Measurements from ENCODE around the gene DNAH6.

The DNAH6 gene

DNA sequence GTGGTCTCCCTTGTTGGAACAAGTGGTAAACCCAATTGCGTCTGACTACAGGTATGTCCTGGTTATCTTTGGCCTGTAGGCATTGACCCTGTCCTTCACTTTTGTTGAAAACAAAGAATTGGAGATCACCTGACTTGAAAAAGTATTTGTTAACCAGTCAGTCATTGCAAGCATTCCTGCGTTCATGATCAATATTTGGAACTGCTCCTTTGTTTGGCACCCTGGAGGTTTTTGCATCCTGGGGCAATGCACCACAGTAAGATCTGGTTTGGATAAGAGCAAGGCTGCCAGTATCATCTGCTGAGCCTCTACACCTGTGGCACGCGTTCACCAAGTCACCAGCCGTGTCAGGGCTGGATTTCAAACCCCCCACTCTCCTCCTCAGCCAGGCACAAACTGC, 115.7 kb downstream of the DNAH6 start:
- no peak for DNase-seq

DNA sequence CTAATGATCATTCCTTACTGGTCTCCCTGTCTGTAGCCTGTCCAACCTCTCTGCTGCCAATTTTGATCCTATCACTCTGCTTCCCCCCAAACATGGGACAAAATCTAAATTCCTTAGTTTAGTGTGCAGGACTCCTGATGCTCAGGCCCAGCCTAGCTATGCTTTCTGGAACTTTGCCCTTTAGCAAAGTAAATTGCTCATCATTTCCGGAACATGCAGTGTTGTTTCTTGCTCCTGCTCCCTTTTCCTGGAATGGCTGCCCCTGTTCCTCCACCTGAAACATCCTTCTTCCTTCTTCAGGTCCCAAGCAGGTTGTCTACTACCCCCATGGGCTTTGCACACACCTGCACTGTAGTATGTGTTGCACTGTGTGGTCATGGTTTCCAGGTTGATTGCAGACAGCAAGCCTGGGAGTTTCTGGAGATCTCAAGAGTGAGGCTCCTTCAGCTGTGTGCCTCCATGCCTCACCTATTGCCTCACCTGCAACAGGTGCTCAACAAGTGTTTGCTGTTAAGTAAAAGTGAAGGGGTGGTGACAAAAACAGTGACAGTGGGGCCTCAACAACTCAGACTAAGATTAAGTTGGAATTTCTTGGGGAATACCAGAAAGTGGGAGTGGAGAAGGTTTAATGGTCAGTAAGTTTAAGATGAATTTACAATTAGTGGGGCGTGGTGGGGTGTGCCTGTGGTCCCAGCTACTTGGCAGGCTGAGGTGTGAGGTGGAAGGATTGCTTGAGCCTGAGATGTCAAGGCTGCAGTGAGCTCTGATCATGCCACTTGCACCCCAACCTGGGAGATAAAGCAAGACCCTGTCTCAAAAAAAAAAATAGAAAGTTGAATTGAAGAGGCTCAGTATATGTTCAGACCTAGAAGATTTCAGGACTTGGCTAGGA, 120.0 kb downstream of the DNAH6 start:
- DNase-seq = no peak

DNA sequence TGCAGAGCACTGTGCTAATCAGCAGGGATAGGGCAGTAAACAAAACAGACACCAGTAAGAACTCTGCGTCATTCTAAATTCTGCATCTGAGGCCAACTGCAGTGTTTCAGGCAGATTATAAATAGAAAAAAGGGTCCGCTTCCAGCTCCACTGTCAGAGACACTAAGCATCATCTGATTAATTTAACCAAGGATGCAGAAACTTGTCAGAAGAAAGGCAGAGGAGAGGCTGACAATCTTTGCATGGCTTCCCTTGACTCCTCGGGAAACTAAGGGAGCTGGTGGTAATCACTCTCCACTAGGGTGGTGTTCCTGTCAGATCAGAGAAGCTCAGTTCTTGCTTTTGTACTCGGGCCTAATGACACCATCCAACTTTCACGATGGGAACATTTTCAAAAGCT, 123.5 kb downstream of the DNAH6 start:
- no peak for DNase-seq

DNA sequence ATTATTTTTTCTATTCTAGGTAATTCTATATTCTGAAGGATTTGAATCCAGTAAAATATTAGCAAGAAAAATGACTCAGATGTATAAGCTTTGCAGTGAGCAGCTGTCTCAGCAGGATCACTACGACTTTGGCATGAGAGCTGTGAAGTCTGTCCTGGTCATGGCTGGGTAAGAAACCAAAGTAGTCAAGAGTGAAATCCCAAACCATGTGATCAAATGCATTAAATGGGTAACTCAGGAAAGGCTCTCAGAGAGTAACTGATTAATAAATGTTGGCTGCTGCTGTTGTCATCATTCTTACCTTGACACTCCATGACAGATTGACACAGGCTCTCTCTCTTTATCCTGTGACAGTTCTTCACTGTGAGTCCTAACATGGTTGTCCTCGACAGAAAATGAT, 124.1 kb downstream of the DNAH6 start:
- DNase-seq = no peak

DNA sequence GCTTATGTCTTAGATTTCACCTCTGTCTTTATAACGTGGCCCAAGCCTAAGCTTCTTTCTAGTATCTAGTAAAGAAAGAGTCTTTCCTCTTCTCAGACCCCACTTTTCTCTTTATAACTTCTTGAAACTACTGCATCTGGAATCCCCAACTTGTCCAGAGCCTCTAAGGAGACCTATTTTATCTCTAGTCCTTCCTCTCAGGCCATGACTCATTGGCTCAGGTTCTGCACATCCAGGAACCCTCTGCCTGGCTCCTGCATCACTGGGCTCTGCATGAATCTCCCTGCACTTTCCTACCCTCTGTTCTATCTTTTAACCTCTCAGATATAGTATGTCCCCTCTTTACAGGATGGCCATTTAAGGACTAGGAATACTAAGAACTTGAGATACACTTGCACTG, 124.7 kb downstream of the DNAH6 start:
- no peak for DNase-seq

DNA sequence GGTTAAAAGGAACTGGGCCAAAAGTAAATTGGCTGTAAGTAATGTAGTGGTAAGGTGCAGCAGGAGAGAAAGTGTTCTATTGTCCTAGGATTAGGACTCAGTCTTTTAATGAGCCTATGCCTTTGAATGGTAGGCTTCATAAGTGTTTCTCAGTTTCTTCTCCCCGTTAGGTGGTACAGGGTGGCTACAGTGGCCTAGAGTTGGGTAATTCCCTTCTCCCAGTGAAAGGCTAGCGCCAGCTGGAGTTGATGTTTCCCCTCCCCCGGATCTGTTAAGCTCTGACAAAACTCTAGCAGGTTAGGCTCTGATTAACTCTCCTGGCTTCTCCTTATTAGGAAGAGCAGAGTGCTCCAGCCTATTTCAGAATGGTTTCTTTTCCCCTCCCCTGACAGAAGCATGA, 127.7 kb downstream of the DNAH6 start:
- no peak for DNase-seq

DNA sequence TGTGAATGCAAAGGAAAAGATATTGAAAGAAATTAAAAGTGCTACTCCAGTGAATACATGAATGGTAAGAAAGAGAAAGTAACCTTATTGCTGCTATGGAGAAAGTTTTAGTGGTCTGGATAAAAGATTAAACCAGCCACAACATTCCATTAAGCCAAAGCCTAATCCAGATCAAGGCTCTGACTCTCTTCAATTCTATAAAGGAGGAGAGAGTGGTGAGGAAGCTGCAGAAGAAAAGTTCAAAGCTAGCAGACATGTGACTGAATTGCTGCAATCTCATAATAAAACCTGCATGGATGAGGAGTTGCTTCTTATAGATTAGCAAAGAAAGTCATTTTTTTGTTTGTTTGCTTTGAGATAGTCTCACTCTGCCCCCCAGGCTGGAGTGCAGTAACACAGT, 130.2 kb downstream of the DNAH6 start:
- DNase-seq = no peak

DNA sequence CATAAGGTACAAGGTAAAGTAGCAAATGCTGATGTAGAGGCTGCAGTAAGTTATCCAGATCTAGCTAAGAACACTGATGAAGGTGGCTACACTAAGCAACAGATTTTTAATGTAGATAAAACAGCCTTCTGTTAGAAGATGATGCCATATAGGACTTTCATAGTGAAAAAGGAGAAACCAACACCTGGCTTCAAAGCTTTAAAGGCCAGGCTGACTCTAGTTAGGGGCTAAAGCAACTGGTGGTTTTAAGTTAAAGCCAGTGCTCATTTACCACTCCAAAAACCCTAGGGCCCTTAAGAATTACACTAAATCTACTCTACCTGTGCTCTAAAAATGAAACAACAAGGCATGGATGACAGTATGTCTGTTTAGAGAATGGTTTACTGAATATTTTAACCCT, 131.0 kb downstream of the DNAH6 start:
- DNase-seq = no peak

DNA sequence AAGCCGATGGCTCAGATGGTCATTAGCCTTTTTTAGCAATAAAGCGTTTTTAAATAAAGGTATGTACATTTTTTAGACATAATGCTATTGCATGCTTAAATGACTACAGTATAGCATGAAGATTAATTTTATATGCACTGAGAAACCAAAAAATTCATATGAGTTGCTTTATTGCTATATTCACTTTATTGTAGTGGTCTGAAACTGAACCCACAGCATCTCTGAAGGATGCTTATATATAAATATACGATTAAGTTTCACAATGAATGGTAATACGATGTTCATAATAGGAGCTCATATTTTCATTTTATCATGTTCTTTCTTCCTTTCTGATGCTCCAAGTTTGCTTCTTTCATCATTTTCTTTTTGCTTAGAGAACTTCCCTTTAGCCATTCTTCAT, 132.8 kb downstream of the DNAH6 start:
- no peak for DNase-seq

DNA sequence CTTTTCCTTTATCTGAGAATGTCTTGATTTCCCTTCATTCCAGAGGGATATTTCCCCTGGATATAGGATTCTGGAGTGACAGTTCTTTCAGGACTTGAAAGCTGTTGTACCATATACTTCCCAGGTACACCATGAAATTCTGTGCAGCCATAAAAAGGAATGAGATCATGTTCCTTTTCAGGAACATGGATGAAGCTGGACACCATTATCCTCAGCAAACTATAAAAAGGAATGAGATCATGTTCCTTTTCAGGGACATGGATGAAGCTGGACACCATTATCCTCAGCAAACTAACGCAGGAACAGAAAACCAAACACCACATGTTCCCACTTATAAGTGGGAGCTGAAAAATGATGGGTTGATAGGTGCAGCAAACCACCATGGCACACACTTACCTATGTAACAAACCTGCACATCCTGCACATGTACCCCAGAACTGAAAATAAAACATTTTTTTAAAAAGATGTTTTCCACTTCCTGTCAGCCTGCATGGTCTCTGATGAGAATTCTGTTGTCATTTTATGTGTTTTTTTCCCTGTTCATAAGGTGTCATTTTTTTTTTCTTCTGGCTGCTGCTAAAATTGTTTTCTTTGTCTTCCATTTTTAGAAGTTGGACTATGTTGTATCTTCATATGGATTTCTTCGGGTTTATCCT, 133.3 kb downstream of the DNAH6 start:
- no peak for DNase-seq

DNA sequence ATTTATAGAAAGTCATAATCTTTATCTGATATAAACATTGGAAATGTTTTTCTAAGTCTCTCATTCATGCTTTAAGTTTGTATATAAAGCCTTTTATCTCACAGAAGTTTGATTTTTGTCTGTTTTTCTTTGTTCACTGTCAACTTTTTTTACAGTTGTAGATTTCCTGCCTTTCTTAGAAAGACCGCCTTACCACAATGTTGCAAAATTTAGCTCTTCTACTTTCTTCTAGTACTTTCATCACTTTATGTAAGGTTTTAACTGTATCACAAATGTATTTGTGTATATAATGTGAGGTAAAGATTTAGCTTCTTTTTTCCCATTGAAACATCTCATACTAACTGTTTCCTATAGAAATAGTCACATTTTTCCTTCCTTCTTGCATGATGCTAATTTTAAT, 136.1 kb downstream of the DNAH6 start:
- no peak for DNase-seq

DNA sequence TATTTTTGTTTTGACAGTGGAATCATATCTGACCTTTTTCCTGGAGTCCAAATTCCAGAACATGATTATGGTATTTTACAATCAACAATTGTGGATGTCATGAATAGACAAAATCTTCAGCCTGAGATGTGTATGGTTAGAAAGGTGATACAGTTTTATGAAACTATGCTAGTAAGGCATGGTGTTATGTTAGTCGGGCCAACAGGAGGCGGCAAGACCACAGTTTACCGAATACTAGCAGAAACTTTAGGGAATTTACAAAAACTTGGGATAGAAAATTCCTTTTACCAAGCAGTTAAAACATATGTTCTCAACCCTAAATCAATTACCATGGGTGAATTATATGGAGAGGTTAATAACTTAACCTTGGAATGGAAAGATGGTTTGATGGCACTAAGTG, 137.0 kb downstream of the DNAH6 start:
- no peak for DNase-seq

DNA sequence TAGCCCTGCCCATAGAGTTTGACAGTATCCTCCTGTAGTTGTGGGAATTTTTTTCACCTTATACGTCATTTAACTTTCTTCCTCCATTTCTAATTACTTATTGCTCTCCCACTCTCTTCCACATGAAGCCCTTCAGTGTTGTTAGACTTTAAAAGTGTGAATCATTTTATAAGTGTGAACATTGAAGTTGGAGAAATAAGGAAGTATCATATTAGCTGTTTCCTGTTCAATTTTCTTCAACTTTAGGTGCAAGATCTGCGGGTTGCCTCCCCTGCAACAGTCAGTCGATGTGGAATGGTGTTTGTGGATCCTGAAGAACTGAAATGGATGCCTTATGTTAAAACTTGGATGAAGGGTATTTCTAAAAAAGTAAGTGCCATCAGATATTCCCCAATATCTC, 138.1 kb downstream of the DNAH6 start:
- no peak for DNase-seq

DNA sequence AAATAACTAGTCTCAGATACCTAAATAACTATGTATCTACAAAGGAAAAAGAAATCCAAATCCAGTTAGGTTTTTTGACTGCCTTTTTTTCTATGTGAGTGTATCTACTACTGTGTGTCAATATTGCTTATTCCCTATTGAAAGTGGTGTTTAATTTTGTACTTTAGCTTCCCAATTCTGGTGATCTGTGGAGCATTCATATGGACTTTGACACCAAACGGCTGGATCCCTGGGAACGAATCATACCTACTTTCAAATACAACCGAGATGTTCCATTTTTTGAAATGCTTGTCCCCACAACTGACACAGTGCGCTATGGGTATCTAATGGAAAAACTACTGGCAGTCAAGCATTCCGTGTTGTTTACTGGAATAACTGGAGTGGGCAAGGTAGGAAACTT, 152.8 kb downstream of the DNAH6 start:
- no peak for DNase-seq

DNA sequence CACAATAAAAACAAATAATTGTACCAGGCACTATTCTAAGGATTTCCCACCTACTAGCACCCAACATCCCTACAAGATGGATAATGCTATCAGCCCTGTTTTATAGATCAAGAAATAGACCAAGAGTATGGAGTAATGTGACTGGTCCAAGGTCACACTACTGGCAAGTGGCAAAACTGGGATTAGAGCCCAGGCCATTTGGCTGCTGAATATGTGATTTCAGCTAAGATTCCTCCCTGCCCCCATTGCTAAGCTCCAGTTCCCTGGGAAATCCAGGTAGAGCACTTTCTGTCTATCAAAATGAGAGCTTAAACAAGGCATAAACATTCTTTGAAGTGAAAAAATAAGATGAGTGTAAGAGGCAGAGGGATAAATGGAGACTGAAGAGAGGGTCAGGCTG, 157.8 kb downstream of the DNAH6 start:
- no peak for DNase-seq

DNA sequence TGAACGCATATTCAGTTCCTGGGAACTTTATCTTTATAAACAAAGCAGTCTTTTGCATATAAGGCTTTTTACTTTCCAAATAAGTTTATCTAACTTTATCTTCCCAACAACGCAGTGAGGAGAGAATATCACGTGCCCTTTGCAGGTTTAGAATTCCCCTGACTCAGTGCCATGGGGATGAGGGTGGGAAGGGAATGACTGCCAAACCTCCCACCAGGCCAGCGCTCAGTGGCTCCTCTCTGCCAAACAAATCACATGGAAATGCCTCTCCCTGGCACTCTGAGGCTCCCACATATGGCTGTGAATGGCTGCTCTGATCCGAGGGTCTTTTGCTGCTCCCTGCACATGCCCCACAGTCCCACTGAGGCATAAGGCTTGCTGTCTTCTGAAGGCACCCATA, 158.3 kb downstream of the DNAH6 start:
- DNase-seq = no peak

DNA sequence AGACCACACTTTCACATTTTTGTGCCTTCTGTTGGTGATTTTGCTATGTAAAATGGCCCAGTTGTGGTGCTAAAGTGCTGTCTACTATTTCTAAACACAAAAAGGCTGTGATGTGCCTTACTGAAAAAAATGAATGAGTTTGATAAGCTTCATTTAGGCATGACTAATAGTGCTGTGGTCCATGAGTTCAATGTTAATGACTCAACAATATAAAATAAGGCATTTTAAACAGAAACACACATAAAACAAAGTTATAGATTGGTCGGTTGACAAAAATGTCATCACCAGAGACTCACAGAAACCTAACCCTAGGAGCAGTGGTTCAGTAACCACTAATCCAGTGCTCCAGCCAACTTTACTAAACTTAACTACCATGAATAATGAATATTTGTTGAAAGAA, 160.0 kb downstream of the DNAH6 start:
- DNase-seq = no peak

DNA sequence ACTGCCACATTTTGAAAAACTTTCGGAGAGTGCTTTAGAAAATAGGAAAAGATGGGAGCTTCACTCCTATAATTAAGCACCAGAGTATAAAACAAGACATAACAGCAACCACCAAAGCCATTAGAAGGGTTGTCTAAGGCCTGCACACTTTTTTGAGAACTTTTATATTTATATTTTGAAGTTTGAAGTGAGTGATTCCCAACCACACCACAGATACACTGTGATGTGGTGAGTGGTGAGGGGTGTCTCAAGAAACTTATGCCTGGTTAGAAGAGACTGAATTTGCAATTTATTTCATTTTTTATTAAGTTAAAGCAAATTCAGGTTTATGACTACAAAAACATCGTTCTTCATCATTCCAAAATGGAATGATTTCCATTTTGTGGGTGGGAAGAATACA, 161.9 kb downstream of the DNAH6 start:
- DNase-seq = no peak

DNA sequence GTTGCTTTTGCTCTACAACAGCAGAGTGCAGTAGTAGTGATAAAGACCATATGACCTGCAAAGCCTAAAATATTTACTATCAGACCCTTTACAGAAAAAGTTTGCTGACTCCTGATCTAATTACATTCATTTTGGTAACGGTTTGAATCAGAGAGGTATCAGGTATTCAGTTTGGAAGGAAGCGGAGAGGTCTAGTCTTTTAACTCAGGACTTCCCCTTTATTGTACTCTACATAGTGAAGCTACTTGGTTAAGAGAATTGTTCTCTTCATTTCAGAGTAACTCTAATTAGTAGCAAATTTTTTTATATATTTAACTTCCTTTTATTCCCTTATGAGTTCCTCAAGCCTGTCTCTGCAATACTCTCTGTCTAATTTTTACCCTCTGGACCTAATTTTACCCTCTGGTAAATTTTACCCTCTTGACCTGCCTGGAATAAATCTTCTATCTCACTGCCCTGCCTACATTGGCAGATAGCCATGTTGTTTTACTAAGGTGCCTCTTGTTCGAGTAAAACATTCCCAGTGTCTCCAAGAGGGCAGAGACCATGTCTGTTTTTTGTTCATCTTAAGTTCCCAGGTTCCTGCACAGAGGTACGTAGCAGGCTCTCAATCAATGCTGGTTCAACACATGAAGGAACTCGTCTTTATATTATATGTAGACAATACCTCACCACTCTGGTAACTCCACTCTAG, 170.6 kb downstream of the DNAH6 start:
- DNase-seq = no peak

DNA sequence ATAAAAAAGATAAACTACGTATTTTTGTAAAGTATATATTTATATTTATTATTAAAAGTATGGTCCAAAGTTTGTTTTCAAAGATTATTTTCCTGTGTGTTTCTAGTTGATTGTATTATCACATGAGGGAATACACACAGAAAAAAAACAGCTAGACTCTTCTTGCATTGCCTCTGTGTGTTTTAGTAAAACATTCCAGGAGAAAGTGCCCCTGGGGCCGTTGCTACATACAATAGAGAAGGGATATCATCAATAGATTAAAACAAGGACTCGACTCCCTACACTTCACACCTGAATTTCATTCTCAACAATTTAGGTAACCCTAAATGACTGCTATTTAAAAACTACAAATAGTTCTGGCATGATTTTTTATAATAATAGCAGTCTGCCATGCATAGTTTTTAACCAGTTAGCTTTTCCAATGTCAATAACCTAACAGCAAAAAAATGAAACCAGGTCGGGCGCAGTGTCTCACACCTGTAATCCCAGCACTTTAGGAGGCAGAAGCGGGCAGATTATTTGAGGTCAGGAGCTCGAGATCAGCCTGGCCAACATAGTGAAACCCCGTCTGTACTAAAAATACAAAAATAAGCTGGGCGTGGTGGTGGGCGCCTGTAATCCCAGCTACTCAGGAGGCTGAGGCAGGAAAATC, 171.3 kb downstream of the DNAH6 start:
- DNase-seq = no peak

DNA sequence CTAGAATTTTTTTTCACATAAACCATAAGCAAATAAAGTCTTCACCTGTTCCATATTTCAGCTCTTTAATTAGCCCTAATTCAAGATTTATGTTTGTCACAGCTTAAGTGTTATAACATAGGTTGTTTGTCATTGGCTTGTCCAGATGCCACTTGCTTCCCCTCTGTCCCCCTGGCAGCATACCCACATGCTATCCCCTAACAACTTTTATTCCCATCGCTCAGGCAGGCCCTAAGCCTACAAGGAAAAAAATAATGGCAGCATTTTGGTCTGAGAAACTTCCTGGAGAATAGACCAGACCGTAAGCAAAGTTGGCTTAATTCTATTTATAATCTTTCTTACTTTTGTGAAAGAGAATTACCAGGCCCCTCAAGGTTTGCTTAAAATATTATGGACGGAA, 173.9 kb downstream of the DNAH6 start:
- no peak for DNase-seq

DNA sequence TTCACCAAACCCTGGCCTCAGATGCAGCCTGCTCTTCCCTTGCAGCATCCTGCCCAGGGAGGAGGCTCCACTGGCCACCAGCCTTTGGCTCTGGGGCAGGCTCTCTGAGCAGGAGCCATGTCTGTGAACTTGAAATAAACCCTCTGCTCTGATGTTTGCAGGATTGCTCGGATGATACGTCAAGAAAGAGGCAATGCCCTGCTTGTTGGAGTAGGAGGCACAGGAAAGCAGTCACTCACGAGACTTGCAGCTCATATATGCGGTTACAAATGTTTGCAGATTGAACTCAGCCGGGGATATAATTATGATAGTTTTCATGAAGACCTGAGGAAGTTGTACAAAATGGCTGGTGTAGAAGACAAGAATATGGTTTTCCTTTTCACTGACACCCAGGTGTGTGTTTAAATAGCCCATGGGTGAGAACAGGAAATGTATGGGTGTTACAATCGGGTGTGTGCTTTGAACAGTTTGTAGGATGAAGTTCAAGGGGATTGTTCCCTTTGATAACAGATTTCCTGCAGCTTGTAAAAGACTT, 177.9 kb downstream of the DNAH6 start:
- DNase-seq = no peak

DNA sequence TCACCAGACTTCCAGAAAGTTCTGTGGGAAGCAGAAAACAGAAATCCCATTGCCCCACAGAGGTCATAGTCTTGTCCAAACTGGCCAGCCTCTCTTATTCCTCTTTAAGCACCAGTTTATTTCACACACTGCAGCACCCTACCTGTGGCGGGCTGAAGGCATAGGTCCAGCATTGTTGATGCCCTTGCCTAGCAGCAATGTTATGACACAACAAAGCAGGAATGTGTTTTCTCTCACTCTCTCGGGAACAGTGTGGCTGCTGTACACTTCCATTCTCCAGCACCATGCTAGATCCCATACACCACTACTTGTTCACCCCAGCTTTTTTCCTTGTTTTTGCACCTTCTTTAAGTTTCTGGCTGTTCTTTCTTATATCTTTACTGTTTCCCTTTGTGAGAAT, 181.6 kb downstream of the DNAH6 start:
- DNase-seq = no peak

All from NCI-H1105 (cell line).